Transverse colon (tissue), 4 donors: ENCODE data around the gene KRT78.

Source experiments
- CTCF ChIP-seq, 5 experiments: fragments of 200-600 bp in 3 of 5; fragments of 450-650 bp in 2 of 5; sonication (generic) in 3 of 5; IDR thresholded peaks; 1 replicate in 2 of 5; 2 replicates in 3 of 5; pipeline ENCODE4 v1.5.1; 2016 to 2017; ENCODE audit warnings: antibody characterized with exemption in 5 of 5, inconsistent platforms in 3 of 5, mild to moderate bottlenecking in 2 of 5, moderate library complexity in 1 of 5
- EP300 ChIP-seq: sonication (generic); formaldehyde crosslinking; IDR thresholded peaks from one replicate; pipeline ENCODE4 v1.6.1; 2017; ENCODE audit warnings: antibody characterized with exemption, low read depth
- POLR2A ChIP-seq: fragments of 450-650 bp; IDR thresholded peaks from one replicate; pipeline ENCODE4 v1.6.1; 2016; ENCODE audit warnings: antibody characterized with exemption, mild to moderate bottlenecking, moderate library complexity
- POLR2AphosphoS5 ChIP-seq, 3 donors: sonication (generic); formaldehyde crosslinking; IDR thresholded peaks; one replicate each; pipeline ENCODE4 v1.6.1; 2016; ENCODE audit warnings: antibody characterized with exemption in 3 of 3

GRCh38 chr12:52829986-52830770 is 18.6 kb downstream of the KRT78 start:
- TF ChIP-seq CTCF (IDR thresholded peaks at IDR 0.05) (no peak), POLR2AphosphoS5 (IDR thresholded peaks at IDR 0.05) (no peak), POLR2A (no peak), EP300 (no peak)
